Peyer's patch (tissue), 4 donors: Measurements from ENCODE around the gene RFX1.

Experiments used
- CTCF ChIP-seq, 6 experiments: fragments of 450-650 bp in 4 of 6; fragments of 200-600 bp in 2 of 6; sonication (generic) in 1 of 6; IDR thresholded peaks; one replicate each; pipeline ENCODE4 v1.5.1; 2017 to 2019; ENCODE audit warnings: antibody characterized with exemption in 6 of 6, mild to moderate bottlenecking in 3 of 6, moderate library complexity in 1 of 6
- POLR2A ChIP-seq, 2 donors: fragments of 450-650 bp; IDR thresholded peaks; one replicate each; pipeline ENCODE4 v1.5.1; 2017; ENCODE audit warnings: antibody characterized with exemption in 2 of 2, mild to moderate bottlenecking in 2 of 2, moderate library complexity in 2 of 2

- TF ChIP-seq CTCF (IDR thresholded peaks at IDR 0.05) = no peak
- TF ChIP-seq POLR2A (IDR thresholded peaks at IDR 0.05) = no peak
Measured at GRCh38 chr19:13942023-13942684, 64.0 kb downstream of the RFX1 start.
